Activated naive CD4-positive, alpha-beta T cell treated with anti-CD3 and anti-CD28 coated beads for 36 hours (primary cell): ENCODE data around the gene SRMS. TPM values are rescaled to one million over a fixed set of nuclear protein-coding genes. Genes with fewer than 3 reads are reported as not detected.

Experiments used
- CTCF ChIA-PET: fragments of 350-600 bp; sonication (Branson Sonifier 250); formaldehyde crosslinking; loops from one replicate; lab custom pipeline; 2021; ENCODE audit warnings: antibody characterized with exemption; lab: Charles Lee
- DNase-seq: peaks from one replicate; pipeline ENCODE4 v3.0.0-alpha.2; 2020
- H3K27ac Mint-ChIP-seq: one replicate; pipeline ENCODE4 v1.8.0; 2021; ENCODE audit warnings: mild to moderate bottlenecking, mixed read lengths
- H3K27me3 Mint-ChIP-seq: one replicate; pipeline ENCODE4 v1.8.0; 2021; ENCODE audit warnings: low read depth, mixed read lengths
- H3K36me3 Mint-ChIP-seq: one replicate; pipeline ENCODE4 v1.8.0; 2021; ENCODE audit warnings: low read depth, mixed read lengths
- H3K4me1 Mint-ChIP-seq: one replicate; pipeline ENCODE4 v1.8.0; 2021; ENCODE audit warnings: low read depth, mixed read lengths
- H3K4me3 Mint-ChIP-seq: one replicate; pipeline ENCODE4 v1.8.0; 2021; ENCODE audit warnings: mild to moderate bottlenecking, moderate library complexity, mixed read lengths
- H3K9me3 Mint-ChIP-seq: one replicate; pipeline ENCODE4 v1.8.0; 2021; ENCODE audit warnings: mixed read lengths
- intact Hi-C: fragments of 100-400 bp; cut with micrococcal nuclease; formaldehyde crosslinking; loops from one replicate; pipeline ENCODE4 v1.15.1; 2023
- total RNA-seq, 2 experiments: library from RNA; stranded (reverse); gene quantifications; one replicate each; pipeline ENCODE4 v1.2.3, GENCODE V29; 2021

Gene SRMS, protein sequence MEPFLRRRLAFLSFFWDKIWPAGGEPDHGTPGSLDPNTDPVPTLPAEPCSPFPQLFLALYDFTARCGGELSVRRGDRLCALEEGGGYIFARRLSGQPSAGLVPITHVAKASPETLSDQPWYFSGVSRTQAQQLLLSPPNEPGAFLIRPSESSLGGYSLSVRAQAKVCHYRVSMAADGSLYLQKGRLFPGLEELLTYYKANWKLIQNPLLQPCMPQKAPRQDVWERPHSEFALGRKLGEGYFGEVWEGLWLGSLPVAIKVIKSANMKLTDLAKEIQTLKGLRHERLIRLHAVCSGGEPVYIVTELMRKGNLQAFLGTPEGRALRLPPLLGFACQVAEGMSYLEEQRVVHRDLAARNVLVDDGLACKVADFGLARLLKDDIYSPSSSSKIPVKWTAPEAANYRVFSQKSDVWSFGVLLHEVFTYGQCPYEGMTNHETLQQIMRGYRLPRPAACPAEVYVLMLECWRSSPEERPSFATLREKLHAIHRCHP
- not detected for total RNA-seq

DNA sequence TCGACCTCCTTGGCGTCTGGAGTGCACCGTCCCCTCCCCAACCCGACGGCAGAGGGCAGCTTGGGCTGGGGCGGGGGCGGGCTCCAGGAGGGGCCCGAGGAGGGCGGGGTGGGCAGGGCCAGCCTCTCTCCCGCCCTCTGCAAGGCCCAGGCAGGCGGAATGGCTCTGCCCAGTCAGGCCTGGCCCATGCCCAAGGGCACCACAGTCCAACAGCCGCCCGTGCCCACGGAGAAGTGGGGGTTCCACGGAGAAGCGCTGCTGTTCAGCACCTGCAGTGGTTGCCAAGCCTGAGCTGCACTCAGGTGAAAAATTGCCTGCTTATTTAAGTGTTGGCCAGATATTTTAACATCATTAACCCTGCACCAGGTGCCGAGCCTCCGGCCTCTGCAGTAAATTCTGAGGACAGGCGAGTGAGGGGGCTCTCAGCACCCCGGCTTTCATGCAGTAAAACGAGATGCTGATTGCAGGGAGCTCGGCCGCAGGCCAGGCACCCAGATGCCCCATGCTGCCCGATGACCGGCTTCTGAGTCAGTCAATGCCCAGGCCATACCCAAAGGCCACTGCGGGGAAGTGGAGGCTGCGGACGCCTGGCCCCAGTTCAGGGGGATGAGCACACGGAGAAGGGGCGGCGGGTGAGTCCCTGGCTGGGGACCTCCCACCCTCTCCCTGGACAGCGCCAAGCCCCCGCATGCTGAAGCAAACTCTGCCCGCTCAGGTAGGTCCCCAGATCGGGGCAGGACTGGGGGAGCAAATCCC, at the start of gene SRMS:
Gene SRMS, minus strand, starts transcription at position 25 of the 756 bp plus-strand sequence. CDS start 286 bp downstream, outside the sequence.
- Mint-ChIP-seq H3K4me1 (peaks cover 13% of the 10 kb centered on the region), H3K27me3 (no peaks in the 10 kb centered on the region), H3K27ac (no peak within 1 kb of the TSS), H3K36me3 (no peaks in the 10 kb centered on the region), H3K4me3 (no peak within 1 kb of the TSS), H3K9me3 (no peaks in the 10 kb centered on the region)
- CTCF ChIA-PET: no interaction called here
- DNase-seq: no peak
- intact Hi-C loops: no loop called here

DNA sequence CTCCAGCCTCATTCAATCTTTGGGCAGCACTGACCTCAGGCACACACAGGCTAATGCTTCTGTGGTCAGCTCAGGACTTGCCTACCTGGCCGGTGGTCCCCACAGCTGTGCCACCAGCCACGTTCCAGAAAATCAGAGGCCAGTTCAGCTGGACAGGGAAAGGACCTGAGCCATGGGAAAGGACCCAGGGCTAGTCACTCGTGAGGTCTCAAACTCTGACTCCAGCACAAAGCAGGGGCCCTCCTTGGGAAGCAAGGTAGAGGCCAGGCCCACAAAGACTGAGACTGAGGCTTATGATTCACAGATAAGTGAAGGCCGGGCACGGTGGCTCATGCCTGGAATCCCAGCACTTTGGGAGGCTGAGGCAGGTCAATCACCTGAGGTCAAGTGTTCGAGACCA, 48.9 kb upstream of the SRMS start:
- H3K27me3 Mint-ChIP-seq: no peaks in the 10 kb centered on the region
- no peak for DNase-seq
- no peak overlapping the region for H3K4me3 Mint-ChIP-seq
- intact Hi-C loops: no loop called here
- no peaks in the 10 kb centered on the region for H3K4me1 Mint-ChIP-seq
- CTCF ChIA-PET: interaction anchor here (0.5 kb wide), 1 partner anchor 187 kb away, joined by 3 read pairs; no protein-coding TSS in a partner anchor
- H3K9me3 Mint-ChIP-seq: no peaks in the 10 kb centered on the region
- no peak overlapping the region for H3K27ac Mint-ChIP-seq
- H3K36me3 Mint-ChIP-seq: peaks cover 11% of the 10 kb centered on the region

DNA sequence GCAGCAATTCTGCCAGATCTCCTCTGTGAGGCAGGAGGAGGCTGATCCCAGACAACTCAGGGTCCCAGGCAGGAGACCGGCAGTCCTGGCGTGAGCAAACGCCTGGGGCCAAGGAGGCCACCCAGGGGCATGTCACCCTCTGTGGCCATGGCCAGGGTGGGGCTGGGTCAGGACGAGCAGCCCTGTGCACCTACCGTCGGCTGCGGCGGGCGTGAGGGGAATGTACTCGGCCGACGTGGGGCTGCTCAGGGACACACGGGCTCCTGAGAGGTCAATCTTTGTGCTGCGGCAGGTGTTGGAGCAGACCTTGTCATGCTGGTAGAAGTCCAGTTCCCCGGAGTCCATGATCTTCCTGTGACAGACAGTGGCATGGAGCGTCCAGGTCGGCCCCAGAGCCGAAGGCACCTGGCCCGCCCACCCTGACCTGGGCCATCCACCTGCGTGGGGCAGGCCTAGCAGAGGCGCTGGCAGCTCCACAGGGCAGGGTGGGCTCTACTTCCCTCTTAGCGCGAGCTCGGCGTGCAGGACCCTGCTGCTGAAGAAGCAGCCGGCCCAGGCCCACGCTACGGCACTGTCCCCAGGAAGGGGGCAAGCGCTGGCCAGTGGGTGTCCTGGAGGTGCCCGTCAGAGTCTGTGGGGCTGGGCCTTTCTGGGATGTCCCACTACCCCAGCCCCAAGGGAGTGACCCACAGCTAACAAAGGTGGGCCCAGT, 48.0 kb upstream of the SRMS start:
- no peak for DNase-seq
- H3K36me3 Mint-ChIP-seq: peaks cover 14% of the 10 kb centered on the region
- no peaks in the 10 kb centered on the region for H3K27me3 Mint-ChIP-seq
- no peaks in the 10 kb centered on the region for H3K4me1 Mint-ChIP-seq
- no peaks in the 10 kb centered on the region for H3K9me3 Mint-ChIP-seq
- no peak overlapping the region for H3K27ac Mint-ChIP-seq
- intact Hi-C loops: no loop called here
- CTCF ChIA-PET: interaction anchor here (0.5 kb wide), 1 partner anchor 188 kb away, joined by 3 read pairs; no protein-coding TSS in a partner anchor
- H3K4me3 Mint-ChIP-seq: no peak overlapping the region

DNA sequence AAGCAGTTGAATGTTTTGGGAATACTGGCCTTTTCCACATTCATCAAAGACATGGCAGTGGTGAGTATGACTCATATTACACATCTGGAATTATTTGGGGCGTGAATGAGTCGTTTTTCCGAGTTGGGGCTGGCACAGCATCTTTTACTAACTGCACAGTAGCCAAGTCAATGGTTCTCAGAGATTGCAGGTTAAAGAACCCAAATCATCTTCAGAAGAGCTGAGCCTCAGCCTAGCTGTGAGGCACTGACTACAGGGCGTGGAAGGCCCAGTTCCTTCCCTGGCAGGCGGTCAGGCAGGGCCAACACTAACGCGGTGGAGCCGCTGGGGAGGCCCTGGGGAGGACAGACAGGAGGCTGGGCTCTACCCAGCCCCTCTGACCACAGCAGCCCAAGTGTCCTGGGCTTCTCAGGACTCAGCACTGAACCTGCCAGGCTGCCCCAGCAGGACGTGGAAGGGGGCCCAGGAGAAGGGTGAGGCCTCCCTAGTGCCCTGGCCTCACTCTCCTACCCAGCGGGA, 46.6 kb upstream of the SRMS start:
- intact Hi-C loops: no loop called here
- CTCF ChIA-PET: interaction anchor here (0.6 kb wide), 1 partner anchor 56 kb away, joined by 3 read pairs; no protein-coding TSS in a partner anchor
- Mint-ChIP-seq H3K9me3 (no peaks in the 10 kb centered on the region), H3K27ac (no peak overlapping the region), H3K4me1 (no peaks in the 10 kb centered on the region), H3K36me3 (peaks cover 18% of the 10 kb centered on the region), H3K27me3 (no peaks in the 10 kb centered on the region), H3K4me3 (no peak overlapping the region)
- DNase-seq: no peak

DNA sequence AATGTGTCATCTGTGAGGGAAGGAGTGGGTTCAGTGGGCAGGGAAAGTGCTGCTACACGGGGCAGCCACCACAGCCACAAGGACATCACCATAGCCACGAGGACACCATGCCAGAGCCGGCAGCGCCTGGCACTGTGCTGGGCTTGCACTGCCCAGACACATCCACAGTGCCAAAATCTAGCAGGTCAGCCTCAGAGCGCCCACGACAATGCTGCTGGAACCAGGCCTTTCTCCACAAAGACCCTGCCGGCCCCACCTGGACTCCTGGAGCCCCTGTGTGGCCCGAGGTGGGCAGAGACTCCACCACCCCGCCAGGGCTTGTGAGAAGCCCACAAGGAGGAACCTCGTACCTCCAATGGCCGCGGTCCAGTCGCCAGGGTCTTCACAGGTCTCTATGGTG, 45.1 kb upstream of the SRMS start:
- Mint-ChIP-seq H3K4me1 (peaks cover 9% of the 10 kb centered on the region), H3K36me3 (peaks cover 20% of the 10 kb centered on the region), H3K9me3 (no peaks in the 10 kb centered on the region), H3K27ac (no peak overlapping the region), H3K27me3 (no peaks in the 10 kb centered on the region), H3K4me3 (no peak overlapping the region)
- intact Hi-C loops: no loop called here
- DNase-seq: no peak
- CTCF ChIA-PET: no interaction called here

DNA sequence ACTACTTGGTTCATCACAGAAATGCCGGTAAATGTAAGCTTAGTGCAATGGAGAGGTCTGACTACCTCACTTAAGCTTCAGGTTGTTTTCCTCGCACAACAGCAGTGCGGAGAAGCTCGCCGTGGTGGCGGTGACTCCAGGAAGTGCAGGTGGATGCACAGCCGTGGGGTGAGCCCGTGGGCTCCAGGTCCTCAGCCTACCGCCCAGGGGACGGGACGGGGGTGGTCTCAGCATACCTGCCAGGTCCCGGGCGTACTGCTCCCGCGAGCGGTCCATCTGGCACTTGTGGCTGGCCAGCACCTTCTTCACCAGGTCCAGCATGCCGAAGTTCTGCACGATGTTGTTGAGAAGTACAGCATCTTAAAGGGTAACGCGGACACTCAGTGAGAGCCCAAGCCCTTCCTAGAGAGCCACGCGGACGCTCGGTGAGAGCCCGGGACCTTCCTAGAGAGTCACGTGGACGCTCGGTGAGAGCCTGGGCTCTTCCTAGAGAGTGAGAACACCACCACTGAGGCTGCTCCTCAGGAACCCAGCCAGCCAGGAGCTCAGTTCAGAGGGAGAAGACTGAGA, 44.3 kb upstream of the SRMS start:
- CTCF ChIA-PET: no interaction called here
- Mint-ChIP-seq H3K9me3 (no peaks in the 10 kb centered on the region), H3K27ac (no peak overlapping the region), H3K27me3 (no peaks in the 10 kb centered on the region), H3K36me3 (peaks cover 20% of the 10 kb centered on the region), H3K4me3 (no peak overlapping the region), H3K4me1 (peaks cover 16% of the 10 kb centered on the region)
- DNase-seq: no peak
- intact Hi-C loops: no loop called here

DNA sequence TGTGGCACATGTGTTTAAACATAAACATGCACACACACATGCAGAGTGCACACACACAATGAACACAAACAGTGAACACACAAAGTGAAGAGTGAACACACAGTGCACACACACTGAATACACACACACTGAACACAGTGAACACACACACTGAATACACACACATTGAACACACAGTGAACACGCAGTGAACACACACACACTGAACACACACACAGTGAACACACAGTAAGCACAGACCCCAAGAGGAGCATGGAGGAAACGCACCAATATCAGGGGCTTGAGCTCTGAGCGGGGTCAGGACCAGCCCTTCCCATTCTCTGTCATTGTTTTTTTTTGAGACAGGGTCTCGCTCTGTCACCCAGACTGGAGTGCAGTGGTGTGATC, 43.6 kb upstream of the SRMS start:
- Mint-ChIP-seq H3K4me1 (peaks cover 16% of the 10 kb centered on the region), H3K9me3 (no peaks in the 10 kb centered on the region), H3K4me3 (no peak overlapping the region), H3K27ac (no peak overlapping the region), H3K36me3 (peaks cover 20% of the 10 kb centered on the region), H3K27me3 (no peaks in the 10 kb centered on the region)
- CTCF ChIA-PET: no interaction called here
- DNase-seq: no peak
- intact Hi-C loops: no loop called here

DNA sequence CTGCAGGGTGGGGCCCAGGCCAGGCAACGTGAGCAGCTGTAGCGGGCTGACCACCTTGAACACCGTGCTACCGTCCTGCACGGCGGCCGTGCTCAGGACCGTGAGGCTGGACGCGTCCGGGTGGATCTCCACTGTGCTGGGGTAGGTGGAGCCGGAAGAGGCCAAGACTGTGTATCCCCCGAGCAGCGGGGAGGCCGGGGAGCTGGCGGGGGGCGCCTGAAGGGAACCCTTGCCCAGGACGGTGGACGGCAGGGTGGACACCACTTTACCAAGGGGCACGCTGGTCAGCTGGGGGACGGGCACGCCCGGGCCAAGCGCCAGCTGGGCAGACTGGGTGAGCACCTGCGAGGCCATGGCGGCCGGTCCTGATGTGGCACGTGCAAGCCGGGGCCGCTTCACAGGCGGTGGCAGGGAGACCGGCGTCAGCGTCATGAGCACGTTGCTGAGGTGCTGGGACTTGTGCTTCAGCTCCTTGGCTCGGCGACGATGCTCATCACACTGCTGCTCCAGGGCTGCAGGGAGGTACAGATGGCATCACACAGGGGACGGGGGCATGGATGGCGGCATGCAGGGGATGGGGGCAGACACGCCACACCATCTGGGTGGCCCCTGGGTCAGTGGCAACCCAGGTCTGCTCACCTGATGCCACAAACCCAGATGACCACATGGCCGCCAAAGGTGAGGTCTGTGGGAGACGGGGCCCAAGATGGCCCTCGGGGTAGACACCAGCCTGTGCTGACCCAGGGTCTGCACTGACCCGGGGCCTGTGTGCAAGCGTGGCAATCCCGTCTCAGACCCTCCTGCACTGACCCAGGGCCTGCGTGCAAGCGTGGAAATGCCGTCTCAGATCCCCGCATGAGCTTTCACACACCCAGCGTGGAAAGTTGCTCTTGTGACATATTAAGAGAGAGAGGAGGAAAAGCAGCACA, 42.9 kb upstream of the SRMS start:
- H3K36me3 Mint-ChIP-seq: peaks cover 20% of the 10 kb centered on the region
- no peaks in the 10 kb centered on the region for H3K9me3 Mint-ChIP-seq
- DNase-seq: no peak
- intact Hi-C loops: no loop called here
- no peak overlapping the region for H3K27ac Mint-ChIP-seq
- CTCF ChIA-PET: no interaction called here
- peaks cover 16% of the 10 kb centered on the region for H3K4me1 Mint-ChIP-seq
- H3K4me3 Mint-ChIP-seq: no peak overlapping the region
- no peaks in the 10 kb centered on the region for H3K27me3 Mint-ChIP-seq

DNA sequence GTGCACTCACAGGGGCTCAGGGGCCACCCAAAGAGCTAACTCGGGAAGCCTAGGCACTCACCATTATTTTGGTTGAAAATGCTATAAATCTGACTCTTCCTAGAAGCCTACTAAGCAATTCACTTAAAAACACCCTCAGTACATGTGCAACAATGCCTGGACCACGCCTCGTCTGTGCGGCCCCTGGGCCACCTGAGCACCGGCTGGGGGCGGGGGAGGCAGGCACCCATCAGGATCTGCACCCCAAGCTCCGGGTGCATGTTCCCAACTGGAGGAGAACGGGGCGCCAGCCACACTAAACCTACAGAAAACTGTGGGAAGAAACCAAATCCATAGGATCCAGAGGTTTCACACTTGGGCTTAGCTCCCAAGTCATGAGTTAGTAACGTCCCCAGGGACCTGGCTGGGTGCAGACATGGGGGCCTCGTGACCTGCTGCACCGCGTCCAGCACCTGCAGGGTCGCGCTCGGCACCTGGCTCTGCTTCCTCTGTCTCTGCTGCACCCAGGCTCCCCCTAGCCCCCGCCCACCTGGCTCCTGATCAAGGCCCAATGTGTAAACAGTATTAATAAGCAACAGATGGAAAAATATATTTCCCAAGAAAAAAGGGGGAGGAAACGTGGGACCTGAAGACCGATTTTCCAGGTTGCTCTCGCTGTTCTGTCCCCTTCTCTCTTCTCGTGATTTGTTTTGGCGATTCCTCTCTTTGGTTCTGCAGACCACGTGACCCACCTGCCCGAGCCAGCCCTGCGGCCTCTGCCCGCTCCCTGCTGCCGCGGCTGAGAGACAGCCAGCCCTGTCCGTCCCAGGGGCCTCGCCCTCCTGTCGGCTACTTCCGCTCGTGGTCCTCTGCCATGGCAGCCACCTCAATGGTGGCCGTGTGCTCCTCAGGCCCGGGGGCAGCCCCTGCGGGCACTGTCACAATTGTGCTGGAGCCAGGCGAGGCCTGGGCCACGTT, 42.0 kb upstream of the SRMS start:
- CTCF ChIA-PET: interaction anchor here (0.6 kb wide), 1 partner anchor 59 kb away, joined by 3 read pairs; no protein-coding TSS in a partner anchor
- Mint-ChIP-seq H3K27me3 (no peaks in the 10 kb centered on the region), H3K9me3 (no peaks in the 10 kb centered on the region), H3K27ac (no peak overlapping the region), H3K4me1 (peaks cover 16% of the 10 kb centered on the region), H3K36me3 (peaks cover 16% of the 10 kb centered on the region), H3K4me3 (no peak overlapping the region)
- DNase-seq: no peak
- intact Hi-C loops: no loop called here

DNA sequence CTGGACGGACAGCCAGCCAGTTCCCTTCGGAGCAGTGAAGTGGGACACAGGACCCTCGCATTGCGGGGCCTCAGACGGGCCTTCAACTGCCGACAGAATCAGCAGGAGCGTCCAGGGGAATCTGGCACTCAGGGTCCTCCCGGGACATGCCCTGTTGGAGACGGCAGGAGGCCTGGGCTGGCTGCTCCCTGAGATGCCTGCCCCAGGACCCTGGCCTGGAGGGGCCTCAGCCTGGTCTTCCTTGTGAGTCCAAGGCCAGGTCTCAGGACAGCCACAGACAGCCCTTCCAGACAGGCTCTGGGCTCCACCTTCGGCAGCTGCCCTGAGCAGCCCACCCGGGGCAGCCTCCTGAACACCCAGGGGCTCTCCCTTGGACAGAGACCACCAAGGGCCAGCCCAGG, 41.1 kb upstream of the SRMS start:
- DNase-seq: no peak
- Mint-ChIP-seq H3K27me3 (no peaks in the 10 kb centered on the region), H3K36me3 (peaks cover 16% of the 10 kb centered on the region), H3K27ac (no peak overlapping the region), H3K4me3 (no peak overlapping the region), H3K4me1 (peaks cover 16% of the 10 kb centered on the region), H3K9me3 (no peaks in the 10 kb centered on the region)
- intact Hi-C loops: no loop called here
- CTCF ChIA-PET: interaction anchor here (0.6 kb wide), 1 partner anchor 60 kb away, joined by 3 read pairs; no protein-coding TSS in a partner anchor
